ENCODE results near the gene CFAP47.
"Not testable (repeated sequence)": the region's sequence is repeated elsewhere in the genome, so short reads cannot be mapped to it uniquely, and the experiment has no call there.

The CFAP47 gene, protein sequence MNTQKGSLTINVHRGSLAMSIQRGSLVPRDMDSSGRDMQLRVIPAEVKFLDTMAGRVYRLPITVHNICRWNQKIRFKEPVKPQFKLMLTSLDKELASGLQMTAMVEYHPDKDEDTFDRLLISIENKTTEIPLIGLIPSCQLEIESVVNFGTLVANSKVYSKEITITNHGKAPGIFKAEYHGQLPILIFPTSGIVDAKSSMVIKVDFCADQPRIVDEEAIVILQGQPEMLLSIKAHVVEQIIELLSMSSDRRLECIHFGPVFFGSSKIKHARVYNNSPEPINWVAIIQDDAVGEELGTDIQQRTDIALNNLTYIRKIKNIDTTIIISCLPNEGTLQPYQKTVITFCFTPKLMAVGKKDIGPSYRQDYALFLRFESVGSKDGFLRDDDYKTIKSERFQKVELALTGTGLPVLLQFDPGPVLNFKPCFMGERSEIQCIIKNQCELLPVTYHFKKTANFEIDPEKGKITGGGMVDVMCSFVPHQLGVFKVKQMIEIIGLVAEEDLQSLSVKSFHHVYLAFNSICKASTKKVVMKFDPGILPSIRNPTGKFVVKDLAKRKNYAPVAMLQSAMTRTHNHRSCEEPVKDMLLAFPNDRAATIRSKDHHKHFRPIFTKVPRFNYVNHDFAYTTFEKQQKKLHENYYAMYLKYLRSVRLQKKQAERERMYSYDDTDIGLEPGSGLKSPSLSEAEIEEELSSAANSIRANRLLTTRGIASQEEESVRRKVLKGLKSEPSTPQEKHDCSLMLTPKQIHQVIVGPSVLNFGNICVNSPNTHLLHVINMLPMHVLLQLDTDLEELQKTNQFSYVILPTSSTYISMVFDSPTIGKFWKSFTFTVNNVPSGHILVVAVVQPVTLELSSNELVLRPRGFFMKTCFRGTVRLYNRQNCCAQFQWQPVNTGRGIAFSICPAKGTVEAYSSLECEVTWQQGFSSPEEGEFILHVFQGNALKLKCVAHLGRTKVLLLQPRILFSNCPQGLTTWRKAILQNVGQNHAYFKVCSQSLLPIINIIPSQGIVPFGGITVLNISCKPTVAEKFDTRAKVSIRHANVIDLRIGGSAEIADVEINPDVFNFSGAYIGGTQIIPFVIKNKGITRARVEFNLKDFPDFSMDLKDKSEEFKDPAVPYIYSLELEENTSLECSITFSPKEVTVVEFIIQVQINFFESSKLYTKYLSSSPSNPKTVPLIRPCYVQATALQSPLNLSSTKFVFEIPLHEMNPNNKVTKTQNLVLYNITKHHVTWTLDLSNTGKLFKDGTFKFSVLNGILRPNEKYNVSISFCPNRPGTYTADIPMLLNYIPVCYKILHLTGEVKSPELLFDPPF (N-terminal part only)

DNA sequence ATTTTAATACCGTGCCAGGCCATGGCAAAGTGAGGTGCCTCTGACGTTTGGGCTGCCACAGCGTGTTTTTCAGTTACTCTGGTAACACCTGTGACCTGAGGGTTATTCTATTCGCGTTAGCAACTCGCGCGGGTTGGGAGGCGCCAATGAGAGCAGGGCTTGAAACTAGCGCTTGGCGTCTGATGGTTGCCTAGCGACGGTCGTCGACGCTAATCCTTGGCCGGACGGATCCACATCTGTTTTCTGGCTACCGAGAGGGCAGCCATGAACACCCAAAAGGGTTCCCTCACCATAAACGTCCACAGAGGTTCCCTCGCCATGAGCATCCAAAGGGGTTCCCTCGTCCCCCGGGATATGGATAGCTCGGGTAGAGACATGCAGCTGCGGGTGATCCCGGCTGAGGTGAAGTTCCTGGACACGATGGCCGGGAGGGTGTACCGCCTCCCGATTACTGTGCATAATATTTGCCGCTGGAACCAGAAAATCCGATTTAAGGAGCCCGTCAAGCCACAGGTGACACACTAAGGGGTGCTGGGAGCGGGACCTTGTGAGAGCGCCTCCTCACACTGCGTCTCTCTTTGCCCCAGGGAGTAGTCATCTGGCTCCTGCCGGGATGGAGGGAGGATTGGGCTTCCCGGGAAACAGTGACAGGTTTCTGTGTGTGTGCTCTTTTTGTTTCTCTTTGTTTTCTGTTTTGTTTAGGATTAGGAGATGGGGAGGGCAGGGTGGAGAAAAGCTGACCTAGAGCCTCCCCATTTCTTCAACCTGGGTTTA, at the start of gene CFAP47:
CFAP47 (plus strand) TSS at position 199 of the 774 bp plus-strand sequence; CDS start at position 265, 66 bp downstream.
- no peak for DNase-seq (ENCODE audit: low read depth in 2 of 3, low spot score in 1 of 3)

DNA sequence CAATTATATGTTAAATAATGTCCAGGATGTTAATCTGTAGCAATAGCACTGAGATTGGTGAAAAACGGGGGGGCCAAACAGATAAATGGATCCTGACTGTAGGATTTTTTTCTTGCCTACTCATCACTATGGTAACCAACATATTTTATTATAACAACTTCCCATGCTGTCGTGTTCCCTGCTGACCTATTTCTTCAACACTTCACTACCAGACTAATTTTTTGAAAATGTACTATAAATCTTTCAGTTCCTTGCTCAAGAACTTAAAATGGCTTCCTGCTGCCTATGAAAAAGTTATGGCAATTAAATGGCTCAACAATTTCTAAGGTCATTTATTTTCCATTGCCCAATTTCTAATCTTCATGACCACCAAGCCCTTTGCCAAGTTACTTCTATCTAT, 38.9 kb upstream of the CFAP47 start:
- DNase-seq (ENCODE audit: low read depth in 2 of 3, low spot score in 1 of 3): no peak

DNA sequence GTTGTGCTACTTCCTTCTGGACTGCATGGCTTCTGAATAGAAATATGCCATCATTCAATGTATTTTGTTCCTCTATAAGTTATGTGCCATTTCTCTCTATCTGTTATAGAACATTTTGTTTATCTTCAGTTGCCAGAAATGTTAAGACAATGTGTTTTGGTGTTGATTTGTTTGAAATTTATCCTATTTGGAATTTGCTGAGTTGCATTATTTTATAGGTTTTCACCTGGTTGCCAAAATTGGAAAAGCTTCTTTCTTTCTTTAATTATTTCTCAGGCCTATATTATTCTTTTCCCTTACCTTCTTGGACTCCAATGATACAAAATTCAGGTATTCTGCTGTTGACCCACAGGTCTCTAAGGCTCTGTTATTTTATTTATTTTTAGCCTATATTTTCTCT, 33.4 kb upstream of the CFAP47 start:
- no peak for DNase-seq (ENCODE audit: low read depth in 2 of 3, low spot score in 1 of 3)

DNA sequence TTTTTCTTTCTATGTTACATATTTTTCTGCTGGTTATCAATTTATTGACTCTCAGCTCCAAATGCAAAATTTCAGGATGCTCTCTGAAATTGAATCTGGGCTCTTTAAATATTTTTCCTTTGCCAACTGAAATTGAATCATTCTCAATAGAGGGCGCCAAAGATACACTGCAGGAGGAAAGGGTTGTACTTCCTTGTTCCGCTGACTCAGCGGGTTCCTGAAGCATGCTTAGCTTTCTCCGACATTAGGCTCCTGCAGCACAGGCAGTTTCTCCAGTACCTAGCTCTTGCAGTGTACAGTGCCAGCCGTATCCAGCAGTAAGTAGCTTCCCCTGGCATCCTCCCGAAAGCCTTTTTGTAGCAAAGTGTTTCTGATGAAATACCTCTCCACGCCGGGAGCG, 28.8 kb upstream of the CFAP47 start:
- peak in 1 of 3 donors; percentile 27 for DNase-seq (ENCODE audit: low read depth in 2 of 3, low spot score in 1 of 3)

DNA sequence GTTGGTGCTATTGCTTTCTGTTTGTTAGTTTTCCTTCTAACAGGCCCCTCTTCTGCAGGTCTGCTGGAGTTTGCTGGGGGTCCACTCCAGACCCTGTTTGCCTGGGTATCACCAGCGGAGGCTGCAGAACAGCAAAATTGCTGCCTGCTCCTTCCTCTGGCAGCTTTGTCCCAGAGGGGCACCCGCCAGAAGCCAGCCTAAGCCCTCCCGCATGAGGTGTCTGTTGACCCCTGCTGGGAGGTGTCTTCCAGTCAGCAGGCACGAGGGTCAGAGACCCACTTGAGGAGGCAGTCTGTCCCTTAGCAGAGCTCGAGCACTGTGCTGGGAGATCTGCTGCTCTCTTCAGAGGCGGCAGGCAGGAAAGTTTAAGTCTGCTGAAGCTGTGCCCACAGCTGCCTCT, 67.3 kb downstream of the CFAP47 start:
- DNase-seq (ENCODE audit: low read depth in 2 of 3, low spot score in 1 of 3): not testable (repeated sequence)

DNA sequence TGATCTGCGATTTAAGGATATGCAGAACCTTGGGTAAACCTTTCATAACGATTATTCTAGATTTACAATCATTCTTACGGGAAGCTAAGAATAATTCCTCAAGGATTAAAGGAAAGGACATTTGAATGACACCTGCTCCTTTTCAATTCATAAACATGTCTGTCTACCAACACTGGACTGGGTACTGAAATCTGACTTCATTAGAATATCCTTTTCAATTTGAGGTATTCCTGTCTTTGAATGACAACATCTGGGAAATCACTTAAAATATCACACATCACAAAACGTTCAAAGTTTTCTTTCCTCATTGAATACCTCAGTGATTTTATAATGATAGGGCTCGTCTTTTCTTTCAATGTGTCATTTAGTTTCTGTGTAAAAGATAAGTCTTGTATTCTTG, 87.7 kb downstream of the CFAP47 start:
- no peak for DNase-seq (ENCODE audit: low read depth in 2 of 3, low spot score in 1 of 3)

DNA sequence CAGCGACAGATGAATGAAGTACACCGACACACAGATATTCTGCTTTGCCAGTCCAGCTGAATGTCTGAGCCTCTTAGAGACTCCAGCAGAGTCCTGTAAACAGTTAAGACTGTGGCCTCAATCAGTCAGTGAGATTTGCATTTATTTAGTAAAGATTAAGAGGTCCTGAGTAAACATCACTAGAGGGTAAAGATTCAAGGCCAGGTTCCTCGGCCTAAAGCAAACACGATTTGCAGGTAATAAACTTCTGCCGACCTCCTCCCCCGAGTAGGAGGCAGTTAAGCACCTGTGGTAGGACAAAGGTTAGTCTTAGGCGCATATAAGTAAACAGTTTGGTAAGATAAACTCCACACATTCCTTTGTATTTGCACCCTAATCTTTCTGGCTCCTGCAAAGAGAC, 99.6 kb downstream of the CFAP47 start:
- DNase-seq (ENCODE audit: low read depth in 2 of 3, low spot score in 1 of 3): no peak

DNA sequence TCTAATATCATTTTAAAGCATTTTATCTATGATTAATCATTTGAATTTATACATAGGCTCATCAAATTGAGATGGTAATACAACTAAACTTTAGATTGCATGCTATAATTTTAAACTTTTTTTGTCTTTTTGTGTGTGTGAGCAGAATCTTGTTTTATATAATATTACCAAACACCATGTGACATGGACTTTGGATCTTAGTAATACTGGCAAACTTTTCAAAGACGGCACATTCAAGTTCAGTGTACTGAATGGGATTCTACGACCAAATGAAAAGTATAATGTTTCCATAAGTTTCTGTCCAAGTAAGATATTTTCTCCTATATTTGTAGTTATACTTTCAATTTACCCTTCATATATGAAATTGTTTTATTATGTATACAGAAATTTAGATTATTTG, 116.0 kb downstream of the CFAP47 start:
- no peak for DNase-seq (ENCODE audit: low read depth in 2 of 3, low spot score in 1 of 3)

DNA sequence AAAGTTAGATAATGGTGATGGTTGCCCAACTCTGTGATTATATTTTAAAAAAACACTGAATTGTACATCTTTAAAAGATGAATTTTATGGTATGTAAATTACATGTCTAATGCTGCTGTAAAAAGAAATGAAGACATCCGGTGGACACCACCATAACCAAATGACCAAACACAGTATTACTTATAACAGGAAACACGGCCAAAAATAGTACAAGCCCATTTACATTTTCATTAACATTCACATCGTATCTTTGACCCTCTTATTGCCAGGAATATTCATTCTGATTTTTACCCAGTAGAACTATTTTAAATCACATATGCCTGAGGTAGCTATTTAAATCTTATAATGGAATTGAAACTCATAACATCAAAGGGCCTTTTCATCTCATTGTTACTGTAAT, 143.2 kb downstream of the CFAP47 start:
- DNase-seq (ENCODE audit: low read depth in 2 of 3, low spot score in 1 of 3): no peak

DNA sequence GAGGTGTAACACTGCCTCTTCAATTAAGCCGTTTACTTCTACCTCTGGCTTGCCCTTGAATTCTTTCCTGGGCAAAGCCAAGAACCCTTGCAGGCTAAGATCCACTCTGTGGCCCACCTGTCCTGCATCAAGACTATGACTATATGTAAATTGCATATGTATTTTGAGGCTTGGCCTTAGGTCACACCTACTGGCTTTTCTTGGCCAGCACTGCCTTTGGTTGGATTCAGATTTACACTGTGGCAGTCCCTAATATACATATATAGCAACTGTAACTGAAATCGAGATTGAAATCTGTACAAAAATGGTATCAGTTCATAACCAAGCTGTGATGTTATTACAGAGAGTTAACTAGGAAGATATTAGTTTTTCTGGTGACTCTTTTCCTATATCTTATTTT, 151.5 kb downstream of the CFAP47 start:
- no peak for DNase-seq (ENCODE audit: low read depth in 2 of 3, low spot score in 1 of 3)

DNA sequence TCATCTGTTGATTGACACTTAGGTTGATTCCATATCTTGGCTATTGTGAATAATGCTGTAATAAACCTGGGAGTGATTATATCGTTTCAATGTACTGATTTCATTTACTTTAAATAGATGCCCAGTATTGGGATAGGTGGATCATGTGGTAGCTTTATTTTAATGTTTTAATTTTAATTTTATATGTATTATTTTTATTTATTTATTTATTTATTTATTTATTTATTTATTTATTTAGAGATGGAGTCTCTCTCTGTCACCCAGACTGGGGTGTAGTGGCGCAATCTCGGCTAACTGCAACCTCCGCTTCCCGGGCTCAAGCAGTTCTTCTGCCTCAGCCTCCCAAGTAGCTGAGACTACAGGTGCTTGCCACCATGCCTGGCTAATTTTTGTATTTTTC, 155.5 kb downstream of the CFAP47 start:
- not testable (repeated sequence) for DNase-seq (ENCODE audit: low read depth in 2 of 3, low spot score in 1 of 3)

DNA sequence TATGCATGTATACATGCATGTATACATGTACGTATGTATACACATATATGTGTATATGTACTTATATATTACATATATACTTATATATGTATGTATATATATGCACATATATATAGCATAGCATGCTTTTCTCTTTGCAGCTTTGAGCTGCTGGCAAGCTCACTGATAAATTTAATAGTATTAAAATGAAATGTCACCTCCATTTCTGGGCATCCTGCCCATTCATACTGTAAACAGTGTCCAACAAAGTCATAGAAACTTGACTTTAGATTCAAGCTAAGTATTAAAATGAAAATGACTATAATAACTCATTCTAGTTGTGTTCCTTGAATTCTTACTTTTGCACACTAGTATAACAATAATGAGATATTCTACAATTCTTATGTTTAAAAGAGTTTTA, 163.7 kb downstream of the CFAP47 start:
- DNase-seq (ENCODE audit: low read depth in 2 of 3, low spot score in 1 of 3): no peak

DNA sequence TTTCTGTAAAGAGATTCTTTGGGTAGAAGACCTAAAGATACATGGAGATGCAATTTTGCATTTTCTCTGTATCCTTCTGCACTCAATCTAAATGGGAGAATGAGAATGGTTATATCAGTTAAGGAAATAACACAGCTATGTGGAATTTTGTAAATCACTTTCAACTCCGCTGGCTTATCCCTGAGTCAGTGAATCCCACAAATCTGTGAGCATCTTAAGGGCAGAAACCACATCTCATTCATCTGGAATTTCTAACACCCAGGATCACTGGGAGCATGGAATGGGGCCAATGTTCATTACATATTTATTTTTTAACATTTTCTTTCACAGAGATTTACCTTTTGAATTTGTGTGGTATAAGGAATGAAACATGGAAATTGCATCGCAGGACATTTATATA, 167.8 kb downstream of the CFAP47 start:
- no peak for DNase-seq (ENCODE audit: low read depth in 2 of 3, low spot score in 1 of 3)

DNA sequence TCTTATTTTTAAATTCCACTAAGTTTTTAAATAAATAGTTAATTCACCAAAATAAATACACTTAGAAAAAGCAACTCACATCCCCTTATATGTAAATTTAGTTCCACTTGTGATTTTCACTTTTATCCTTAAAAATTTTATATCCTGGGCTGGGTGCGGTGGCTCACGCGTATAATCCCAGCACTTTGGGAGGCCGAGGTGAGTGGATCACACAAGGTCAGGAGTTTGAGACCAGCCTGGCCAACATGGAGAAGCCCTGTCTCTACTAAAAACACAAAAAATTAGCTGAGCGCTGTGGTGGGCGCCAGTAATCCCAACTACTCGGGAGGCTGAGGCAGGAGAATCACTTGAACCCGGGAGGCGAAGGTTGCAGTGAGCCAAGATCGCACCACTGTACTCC, 169.4 kb downstream of the CFAP47 start:
- not testable (repeated sequence) for DNase-seq (ENCODE audit: low read depth in 2 of 3, low spot score in 1 of 3)

DNA sequence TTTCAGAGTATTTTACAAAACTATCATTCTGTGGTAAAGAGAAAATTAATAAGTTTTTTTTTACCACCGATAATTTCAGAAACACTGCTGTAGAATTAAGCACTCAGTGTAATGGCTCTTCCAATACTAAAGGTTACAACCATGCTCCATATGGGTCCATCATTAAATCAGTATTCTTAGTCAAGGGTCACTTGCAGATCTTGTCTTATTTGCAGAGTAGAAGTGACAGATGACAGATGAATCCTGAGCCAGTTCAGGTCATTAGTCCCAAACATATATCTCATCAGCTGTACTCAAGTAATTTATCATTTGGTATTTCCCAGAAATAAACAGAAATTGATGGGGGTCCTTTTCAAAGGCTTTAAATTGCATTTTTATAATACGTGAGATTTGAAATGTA, 182.9 kb downstream of the CFAP47 start:
- no peak for DNase-seq (ENCODE audit: low read depth in 2 of 3, low spot score in 1 of 3)

DNA sequence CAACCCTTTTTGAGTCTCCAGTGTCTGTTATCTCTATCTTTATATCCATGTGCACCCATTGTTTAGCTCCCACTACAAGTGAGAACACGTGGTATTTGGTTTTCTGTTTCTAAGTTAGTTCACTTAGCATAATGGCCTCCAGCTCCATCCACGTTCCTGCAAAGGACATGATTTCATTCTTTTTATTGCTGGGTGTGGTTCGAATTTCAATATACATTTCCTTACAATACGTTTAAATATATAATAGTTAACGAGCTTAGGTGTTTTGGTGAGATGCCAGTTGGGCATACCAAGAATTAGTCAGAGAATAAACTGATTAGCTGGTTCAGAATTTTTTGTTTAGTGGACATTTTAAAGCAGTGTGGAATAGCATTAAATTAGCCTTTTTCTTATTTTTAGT, 196.7 kb downstream of the CFAP47 start:
- no peak for DNase-seq (ENCODE audit: low read depth in 2 of 3, low spot score in 1 of 3)

DNA sequence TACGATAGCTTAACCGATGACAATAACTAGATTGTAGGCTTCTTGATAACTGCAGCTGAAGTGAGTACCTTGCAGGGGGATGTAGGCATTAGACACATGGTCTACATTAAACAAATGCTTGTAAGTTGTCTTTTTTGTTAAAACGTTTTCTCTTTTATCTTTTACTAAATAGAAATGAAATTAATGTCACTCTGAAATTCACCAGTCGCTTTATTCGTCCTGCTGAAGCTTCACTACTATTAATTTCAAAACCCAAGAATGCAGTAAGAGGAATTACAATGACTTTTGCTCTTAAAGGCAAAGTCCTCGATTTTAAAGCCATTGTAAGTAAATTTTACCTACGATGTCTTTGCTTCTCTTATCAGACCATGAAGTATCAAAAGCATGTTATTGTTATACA, 239.7 kb downstream of the CFAP47 start:
- no peak for DNase-seq (ENCODE audit: low read depth in 2 of 3, low spot score in 1 of 3)

DNA sequence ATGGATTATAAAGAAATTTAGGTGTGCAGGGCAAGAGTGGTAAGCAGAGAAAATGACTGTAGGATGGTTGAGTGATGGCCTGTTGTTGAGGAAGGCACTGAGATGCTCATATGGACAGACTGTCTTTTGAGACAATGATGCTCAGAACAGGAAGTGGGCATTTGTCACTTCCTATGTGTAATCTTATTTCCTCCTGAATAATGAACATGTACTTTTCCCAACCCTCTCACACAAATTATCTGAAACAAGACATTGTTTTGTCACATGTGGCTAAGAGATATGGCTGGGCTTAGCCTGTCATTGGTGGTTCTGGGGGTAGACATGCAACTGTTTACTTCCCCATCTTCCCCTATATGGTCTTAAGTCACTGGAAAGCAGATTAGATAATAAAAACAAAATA, 240.5 kb downstream of the CFAP47 start:
- DNase-seq (ENCODE audit: low read depth in 2 of 3, low spot score in 1 of 3): no peak

DNA sequence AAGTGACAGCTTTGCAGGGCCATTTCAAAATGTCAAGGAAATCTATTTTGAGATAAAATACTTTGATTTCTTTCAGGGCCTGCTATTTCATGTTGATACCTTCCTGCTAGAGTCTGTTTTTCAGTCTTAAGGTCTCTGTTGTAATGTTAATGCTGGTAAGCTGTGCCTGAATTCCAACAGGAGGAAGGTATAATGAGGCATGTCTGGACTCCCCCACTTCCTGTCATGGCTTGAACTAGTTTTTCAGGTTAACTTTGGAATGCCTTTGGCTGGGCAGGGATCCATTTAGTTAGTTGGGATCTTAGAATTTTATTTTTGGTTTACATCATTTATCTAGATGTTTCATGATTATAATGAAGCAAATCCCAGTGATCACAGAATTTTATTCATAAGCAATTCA, 279.0 kb downstream of the CFAP47 start:
- no peak for DNase-seq (ENCODE audit: low read depth in 2 of 3, low spot score in 1 of 3)

DNA sequence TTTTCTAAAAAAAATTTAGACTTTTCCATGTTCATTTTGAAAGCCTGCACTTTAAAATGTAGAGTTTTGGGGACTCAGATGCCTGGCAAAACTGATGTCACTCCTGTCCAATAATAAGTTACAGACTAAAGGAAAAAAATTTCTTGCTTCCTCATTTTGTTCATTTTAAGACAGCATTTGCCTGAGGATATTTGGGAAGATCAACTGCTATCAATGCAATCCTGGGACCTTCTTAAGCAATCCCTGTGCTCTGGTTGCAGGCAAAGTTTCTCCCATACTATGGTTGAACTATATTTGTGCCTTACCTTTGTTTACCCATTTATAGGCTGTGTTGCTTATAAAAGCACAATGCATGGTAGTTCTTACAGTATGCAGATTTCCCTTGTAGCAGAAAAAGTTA, 280.4 kb downstream of the CFAP47 start:
- DNase-seq (ENCODE audit: low read depth in 2 of 3, low spot score in 1 of 3): no peak

DNA sequence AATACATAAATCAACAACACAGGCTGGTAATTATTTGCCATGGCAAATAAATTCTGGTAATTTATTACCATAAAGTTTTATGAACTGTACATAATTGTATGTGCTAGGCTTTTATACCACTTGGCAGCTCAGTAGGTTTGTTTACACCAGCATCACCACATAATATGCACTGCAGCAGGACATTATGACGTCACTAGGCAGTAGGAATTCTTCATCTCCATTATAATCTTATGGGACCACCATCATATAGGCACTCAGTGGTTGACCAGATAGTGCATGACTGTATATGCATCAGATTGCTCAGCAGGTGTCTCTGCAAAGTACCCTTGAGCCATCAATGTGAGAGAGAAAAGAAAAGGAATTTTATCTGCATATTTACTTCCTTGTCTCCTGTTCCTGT, 295.4 kb downstream of the CFAP47 start:
- DNase-seq (ENCODE audit: low read depth in 2 of 3, low spot score in 1 of 3): no peak

Measured in stimulated activated CD4-positive, alpha-beta T cell treated with anti-CD3 and anti-CD28 coated beads, Interleukin-12 subunit alpha, Interleukin-12 subunit beta, amount 100 ng/mL, for 48 hours (primary cell).